AG20443 (cell line): ENCODE results near the gene HSPBP1.
A peak's percentile ranks its signal among the peaks of the same experiment; 100 is the strongest.

Experiments
- DNase-seq: peaks from one replicate; pipeline ENCODE4 v3.0.0; 2012; ENCODE audit warnings: low spot score, mixed read lengths

HSPBP1 gene

DNA sequence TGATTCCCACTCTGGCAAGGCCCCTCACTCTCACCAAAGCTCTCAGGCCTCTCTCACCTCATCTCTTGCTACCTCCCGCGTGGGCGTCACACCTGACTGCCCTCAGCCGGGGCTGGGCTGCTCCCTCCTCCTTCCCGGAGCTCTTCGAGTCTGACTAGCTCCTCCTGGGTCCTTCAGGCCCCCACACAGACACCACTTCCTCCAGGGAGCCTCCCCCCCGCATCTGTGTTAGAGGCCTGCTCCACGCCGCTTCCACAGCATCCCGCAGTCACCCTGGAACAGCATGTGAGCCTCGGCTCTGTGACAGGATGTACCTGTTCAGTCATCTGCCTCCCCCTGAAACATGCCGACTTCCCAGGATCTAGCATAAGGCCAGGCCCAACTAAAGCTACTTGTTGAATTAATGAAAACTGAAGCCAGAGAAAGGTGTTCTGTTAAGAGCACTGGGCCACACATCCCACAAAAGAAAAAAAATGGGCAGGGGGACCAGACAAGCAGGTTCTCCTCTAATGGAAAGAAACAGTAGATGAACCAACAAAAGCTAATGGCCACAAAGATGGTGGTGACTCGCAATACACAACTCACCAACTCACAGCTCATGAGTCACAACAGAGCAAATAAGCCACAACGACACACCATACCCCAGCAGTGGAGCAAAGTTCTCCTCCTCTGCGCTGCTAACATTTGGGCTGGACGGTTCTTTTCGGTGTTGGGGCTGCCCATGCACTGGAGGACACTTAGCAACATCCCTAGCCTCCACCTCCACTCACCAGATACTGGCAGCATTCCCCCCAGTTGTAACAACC lies 24.1 kb downstream of the HSPBP1 start:
- no peak for DNase-seq

DNA sequence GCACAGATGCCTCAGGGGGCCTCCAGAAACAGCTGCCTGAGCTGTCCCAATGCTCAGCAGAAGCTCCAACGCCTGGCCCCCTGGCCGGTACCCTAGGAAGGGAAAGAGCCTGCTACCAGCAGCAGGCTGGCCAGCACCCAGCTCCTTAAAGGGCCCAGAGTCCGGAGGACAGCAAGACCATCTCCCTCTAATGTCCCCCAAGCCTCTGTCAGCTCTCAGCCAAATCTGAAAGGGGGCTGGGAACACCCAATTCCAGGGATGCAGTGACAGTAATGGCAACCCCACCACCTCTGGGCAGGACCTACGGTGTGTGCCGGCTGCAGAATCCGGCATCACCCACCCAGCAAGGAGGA lies 25.3 kb downstream of the HSPBP1 start:
- no peak for DNase-seq

DNA sequence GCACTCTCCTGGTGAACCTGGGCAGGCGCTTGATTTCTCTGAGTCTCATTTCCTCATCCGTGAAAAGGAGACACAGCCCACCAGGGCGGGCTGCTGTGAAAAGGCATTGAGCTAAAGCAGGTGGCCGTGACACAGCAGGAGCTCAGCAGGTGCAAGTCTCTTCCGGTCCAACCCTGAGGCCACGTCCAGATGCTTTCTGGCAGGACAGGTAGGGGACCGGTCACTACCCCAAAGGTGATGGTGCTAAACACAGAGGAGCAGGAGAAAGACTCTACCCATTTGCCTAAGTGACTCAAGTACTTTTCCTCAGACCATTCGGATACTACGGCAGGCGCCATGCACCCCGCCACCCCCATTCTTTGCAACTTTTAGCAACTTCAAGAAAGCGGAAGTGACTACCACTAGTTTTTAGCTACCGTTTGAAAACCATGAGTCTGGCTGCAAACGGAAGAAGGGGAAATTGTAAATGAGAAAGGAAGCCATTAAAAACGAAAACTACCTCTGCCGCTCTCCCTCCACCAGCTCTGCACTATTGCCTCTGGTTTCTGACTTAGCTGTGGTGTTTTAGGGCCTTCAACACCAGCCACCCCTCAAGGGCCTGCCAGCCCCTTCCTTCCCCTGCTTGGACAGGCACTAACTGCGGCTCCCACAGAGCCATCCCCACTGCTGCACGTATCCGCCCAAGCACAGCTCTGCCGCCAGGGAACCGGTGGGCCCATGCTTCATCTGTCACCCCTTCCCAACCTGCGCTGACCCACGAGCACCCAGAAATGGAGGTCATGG lies 25.9 kb downstream of the HSPBP1 start:
- DNase-seq: no peak

DNA sequence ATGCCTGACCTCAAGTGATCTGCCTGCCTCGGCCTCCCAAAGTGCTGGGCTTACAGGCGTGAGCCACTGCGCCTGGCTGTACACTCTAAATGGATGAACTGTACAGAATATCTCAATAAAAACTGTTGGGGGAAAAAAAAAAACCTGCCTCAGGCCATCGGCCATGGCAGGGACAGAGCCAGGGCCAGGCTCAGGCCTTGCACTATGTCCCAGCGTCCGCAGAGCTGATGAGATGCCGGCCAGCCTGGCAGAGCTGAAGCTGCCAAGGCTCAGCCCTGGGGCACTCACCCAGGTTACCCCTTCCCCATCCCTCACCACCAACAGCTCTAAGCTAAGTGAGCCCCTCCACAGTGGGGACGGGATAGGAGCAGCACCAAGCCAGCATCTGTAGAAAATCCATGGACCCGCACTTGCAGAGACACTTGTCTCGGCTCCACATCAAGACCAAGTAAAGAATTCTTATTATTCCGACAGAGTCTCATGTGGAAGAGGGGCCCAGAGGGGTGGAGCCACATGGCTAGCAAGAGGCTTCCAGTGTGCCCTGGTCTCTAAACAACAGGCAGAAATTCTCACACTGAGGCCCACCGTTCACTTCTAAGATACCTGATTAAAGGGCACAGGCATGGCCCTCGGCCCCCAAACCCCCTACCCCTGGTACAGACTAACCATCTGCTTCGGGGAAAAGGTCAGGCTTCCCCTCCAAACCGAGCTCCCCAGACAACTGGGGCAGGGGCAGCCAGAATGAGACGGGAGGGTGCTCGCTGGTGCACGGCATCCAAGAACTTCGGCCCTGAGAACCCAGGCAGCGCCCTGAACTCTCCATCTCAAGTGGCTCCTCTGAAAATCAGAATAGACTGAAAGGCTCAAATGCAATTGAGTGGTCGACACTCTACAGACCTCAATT lies 26.9 kb downstream of the HSPBP1 start:
- DNase-seq: no peak

DNA sequence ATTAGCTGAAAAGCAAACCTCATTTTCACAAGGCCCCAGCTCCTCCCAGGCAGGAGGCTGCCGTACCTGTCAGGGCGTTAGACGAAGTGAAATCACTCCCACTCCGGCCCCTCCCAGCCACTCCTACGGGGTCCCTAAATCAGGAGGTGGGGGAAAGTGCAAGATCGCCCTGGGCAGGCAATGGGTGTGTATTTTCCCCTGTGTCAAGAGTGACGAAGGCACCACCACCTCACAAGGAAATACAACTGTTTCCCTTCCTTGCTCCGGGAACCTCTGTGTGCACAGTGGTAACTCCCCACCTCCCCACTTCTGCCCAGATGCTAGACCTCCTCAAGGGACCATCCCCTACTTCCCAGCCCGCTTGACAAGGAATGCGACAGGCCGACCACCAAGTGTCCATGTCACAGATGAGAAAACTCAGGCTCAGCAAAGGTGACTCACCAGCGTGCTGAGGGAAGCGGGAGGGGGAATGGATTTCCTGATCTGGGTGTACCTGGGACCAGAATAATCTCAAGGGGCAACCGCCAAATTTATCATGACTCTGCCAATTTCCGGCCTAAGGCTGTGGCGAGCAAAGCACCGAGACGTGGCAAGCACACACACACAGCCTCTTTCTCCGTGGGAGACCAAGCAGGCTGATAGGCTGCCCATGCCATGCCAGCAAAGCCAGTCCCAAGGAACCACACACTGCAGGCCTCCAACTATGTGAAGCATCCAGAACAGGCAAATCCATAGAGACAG lies 28.4 kb downstream of the HSPBP1 start:
- no peak for DNase-seq

DNA sequence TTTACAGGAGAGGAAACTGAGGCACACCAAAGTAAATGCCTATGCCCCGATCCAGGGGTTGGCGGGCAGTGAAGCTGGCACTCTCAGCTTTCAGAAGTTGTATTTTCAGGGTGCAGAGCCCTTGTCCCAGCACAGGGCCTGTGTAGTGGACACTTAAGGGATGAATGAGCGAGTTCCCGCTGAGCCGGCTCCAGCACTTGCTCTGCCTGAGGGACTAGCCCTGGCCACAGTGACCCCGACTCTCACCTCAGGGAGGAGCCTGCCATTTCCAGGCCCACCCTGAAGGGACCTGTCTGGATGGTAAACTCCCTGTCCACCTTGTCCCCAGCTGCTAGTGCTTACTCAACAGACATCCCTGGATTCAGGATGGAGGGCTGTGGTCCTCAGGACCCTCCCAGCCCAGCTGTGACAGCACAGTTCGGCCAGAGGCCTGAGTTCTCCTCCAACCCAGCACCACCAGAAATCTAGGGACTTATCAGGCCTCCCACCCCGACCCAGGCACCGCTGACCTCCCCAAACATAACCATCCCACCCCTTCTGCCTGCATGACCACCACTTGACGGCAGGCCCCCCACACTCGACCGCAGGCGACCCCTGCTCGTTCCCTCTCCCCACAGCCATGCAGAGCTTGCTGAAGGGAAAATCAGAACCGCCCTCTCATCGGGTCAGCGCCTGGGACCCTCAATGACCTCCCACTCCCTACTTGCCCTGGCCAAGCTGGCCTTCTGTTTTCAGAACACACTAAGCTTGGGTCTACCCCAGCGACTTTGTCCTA lies 29.5 kb downstream of the HSPBP1 start:
- DNase-seq: no peak

DNA sequence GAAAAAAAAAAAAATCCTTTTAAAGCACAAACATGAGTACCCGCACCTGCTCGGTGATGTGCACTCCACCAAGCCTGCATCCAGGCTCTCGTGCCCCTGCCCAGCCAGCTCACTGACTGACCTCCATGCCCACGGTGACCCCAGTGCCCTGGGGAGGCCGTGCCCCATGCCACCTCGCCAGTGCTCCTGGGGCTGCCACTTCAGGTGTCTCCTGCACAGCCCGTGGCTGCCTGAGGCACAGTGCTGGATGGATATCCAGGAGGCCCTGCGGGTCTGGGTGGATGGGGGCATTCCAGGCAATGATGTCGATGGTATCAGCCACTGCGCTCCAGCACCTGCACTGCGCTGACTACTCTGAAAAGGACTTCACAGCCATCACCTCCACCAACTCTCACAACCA lies 30.1 kb downstream of the HSPBP1 start:
- DNase-seq: no peak

DNA sequence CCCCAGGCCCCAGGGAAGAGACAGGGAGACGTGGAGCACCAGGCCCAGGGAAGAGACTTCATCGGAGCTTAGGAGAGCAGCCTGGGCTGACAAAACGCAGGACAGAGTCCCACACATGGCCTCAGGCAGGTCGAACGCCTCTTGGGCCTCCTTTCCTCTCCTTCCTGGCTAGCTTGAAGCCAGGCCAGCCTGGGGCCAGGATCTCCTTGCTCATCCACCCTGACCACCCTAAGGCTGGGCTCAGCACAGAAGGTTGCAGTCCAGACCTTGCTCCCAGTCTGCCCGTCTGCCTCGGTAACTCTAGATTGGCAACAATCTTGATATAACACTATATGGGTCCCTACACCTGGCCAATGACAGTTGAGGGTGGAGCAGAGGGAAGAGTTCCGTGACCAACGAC lies 31.2 kb downstream of the HSPBP1 start:
- DNase-seq: no peak

DNA sequence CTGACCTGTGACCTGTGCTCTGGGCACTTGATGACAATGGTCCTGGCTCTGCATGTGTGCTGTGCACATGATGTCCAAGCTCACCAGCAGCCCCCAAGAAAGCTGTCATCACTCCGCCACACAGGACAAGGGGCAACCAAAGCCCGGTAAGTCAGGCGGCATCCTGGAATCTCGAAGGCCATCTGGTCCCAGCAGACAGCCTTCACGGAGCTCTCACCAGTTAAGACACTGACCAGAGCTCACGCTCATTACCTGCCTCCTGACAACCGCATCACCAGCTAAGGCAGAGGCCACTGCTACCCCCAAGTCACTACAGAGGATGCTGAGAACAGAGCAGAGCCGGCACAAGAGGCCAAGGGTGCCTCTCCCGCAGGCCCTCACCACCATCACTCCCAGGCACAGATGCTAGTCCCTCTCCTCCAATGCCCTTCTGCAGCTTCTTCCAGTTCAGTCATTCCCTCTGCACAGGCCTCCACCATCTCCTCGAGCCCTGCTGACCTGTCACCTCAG lies 31.7 kb downstream of the HSPBP1 start:
- DNase-seq: no peak

DNA sequence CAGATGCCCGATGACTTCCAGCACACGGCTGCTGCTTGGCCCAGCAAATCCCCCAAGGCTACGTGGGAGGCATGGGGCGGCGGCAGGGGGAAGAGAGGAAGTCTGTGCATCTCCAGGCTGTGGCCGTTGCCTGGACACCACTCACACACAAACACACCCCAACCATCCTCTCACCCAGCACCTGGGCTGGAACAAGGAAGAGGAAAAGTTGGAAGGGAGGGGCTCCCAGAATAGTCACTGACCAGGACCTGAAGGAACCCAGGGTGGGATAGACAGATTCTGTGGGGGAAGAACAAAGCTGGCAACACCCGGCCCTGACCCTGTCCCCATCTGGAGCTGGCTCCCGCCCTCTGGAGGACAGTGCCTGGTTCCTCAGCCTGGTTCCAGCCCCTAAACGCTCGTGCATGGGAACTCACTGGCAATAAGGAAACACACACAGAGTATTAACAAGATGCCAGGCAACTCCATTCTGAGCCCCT lies 32.2 kb downstream of the HSPBP1 start:
- DNase-seq: peak; percentile 58

DNA sequence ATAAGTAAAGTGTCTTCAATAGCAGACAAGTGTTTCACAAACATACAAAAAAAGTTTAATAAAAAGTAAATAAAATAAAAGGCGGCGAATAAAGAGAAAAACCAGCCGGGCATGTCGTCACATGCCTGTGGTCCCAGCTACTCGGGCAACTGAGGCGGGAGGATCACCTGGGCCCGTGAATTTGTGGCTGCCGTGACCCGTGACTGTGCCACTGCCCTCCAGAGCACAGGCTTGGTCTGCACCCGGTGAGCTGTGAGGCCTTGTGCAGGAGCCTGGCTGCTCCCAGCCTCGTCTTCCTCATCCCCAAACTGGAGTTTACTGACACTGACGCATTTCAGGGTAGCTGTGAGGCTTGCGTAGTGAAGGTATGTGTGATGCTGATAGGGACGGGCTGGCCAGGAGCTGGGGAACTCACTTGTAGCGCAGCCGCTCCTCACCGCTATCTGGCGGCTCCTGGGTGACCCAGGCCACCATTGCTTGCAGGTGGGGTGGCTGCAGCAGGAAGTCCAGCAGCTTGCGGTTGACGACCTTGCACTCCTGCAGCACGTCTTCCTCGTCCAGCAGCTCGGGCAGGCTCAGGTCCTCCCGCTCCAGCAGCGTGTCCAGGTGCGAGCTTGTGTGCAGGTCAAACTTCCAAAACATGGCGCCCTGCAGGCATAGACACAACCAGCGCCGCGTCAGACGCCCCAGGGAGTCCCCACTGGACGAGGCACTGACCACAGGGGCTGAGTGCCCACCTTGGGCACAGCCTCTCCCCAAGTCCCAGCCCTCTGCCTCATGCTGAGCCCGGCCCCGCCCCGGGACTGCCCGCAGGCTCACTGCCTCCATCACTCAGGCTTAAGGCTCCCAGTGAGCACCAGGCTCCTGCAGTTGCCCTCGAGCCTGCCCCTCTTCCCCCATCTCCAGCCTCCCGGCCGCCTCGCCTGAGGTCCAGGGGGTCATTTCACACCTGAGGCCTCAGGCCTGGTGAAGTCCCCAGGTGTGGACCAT lies 33.2 kb downstream of the HSPBP1 start:
- DNase-seq: no peak

DNA sequence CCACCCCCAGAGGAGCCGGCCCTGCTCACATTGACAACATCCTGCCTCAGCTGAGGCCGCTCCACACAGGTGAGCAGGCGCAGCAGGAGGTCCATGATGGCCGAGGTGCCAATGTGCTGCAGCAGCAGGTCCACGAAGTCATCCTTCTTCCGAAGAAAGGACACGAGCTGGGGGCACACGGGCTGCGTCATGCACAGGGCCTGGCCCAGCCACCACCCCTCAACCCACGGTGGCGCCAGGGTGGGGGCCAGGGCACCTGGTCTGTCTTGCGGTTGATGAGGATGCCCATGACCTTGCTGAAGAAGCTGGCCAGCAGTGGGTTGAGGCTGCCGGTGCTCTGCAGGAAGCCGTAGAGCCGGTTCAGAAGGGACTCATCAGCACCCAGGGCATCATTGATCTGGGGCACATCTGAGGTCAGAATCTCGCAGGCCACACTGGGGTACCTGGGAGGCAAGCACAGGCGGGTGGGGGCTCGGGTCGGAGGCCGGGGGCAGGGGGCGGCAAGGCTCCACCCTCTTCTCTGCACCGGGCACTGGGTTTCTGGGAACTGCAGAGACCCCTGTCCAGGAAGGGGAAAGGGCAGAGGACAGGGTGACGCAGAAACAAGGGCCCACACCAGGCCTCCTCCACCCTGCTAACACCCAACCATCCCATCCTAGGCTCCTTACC lies 34.5 kb downstream of the HSPBP1 start:
- DNase-seq: no peak

DNA sequence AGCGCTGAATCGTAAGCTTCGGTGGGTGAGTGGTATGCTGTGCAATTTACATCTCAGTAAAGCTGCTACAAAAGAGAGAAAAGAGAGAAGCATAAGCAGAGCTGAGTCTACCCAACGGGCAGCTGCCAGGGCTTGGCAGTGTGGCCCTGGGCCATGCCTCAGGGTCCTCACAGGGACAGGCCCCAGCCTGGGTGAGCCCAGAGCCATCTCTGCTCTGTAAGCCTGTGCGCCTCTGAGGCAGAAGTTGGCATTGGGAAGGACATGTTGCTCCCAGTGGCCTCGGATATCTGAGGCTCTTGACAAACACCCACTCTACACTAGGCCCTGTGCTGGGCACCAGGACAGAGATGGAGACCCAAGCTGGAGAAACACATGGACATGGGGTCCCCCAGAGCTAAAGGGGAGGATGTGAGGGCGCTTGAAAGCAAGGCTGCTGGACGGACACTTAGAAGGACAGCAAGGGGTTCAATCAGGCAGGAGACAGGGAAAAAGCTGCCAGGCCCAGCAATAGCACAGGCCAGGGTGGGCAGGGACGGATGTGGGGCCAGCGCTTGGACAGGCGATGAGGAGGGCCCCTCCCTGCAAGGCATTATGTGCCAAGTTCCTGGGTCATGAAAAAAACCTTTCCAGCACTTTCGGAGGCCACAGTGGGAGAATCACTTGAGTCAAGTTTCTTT lies 35.8 kb downstream of the HSPBP1 start:
- DNase-seq: no peak

DNA sequence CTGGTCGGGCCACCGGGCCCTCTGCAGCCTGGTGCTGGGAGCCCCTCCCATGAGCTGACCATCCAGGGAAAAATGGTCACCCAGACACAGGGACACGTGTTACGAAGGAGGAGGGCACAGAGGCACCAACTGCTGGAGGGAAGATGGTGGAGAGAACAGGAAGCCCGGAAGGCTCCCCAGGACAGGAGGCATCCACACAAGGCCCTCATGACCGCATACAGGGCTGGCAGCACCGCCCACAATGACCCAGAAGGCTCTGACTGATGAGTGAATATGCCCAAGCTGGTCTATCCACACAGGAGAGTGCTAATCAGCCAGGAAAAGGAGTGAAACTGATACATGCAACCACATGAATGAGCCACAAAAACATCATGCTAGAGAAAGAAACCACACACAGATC lies 37.4 kb downstream of the HSPBP1 start:
- DNase-seq: no peak

DNA sequence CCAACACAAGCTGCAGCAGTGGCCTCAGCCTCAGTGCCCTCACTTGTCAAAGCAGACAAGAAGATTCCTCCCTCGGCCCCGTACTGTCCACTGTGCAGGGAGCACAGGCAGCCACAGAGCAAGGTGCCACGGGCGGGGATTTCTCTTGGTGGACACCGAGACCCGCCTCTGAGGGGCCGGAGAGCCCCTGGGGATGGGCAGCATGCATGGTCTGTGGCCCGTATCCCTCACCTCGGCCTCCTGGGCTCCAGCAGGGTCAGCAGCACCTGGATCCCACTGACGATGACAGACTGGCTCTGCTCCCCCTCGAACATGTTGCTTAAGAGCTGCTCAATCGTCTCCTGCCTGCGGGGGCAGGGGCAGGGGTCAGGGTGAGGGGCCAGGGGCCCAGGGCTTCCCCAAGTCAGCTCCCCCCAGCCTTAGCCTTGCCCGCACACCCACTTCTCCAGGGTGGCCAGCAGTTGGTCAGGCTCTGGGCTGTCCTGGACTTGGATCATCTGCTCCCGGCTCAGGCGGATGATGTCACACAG lies 37.9 kb downstream of the HSPBP1 start:
- DNase-seq: no peak

DNA sequence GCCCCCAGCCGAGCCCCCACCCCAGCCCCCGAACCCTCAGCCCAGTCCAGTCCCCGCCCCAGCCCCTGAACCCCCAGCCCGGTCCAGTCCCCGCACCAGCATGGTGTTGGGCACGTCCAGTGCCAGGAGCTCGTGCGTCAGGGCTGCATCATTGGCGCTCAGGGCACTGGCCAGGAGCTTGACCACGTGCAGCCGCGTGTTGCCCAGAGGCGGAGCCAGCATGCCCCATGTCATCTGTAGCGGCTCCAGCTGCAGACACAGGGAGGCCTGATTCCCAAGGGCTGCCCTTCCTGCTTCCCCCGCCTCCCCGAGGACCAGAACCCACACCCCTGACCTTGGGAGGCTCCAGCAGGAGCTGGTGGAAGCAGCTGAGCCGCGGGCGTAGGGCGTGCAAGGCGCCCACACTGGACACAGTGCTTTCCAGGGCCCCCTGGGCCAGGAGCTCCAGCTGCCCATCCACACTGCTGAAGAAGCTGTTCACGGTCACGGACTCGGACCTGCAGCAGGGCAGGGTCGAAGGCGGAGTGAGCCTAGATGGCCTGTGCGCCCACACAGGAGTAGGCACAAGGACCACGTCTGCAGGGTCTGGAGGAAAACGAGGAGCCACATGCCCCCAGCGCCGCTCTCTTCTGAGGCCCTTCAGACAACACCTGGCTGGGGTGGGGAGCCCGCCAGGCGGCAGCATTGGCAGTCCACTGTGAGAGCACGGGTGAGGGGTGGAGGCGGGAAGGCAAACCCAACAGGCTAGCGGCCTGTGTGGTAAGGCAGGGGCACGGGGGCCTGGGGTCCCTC lies 38.6 kb downstream of the HSPBP1 start:
- DNase-seq: no peak

DNA sequence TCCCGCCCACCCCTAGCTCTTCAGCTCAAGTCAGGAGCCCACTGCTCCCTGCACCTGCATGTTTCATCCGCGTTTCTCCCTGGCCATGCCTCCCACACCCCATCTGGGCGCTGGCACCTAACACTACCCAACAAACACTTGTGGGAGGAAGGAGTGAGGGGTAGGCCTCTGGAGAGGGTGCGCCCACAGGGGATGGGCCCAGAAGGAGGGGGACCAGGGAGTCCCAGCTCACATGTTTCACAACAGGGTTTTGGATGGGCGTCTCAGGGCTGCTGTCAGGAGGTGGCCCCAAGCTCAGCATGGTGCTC lies 39.2 kb downstream of the HSPBP1 start:
- no peak for DNase-seq
